Stimulated activated CD4-positive, alpha-beta T cell treated with anti-CD3 and anti-CD28 coated beads, Interleukin-4, amount 100 ng/mL, for 4 hours (primary cell): ENCODE results near the gene RET.

Experiments
- DNase-seq, 2 experiments: peaks; one replicate each; pipeline ENCODE4 v3.0.0-alpha.2; 2020

Gene RET

DNA sequence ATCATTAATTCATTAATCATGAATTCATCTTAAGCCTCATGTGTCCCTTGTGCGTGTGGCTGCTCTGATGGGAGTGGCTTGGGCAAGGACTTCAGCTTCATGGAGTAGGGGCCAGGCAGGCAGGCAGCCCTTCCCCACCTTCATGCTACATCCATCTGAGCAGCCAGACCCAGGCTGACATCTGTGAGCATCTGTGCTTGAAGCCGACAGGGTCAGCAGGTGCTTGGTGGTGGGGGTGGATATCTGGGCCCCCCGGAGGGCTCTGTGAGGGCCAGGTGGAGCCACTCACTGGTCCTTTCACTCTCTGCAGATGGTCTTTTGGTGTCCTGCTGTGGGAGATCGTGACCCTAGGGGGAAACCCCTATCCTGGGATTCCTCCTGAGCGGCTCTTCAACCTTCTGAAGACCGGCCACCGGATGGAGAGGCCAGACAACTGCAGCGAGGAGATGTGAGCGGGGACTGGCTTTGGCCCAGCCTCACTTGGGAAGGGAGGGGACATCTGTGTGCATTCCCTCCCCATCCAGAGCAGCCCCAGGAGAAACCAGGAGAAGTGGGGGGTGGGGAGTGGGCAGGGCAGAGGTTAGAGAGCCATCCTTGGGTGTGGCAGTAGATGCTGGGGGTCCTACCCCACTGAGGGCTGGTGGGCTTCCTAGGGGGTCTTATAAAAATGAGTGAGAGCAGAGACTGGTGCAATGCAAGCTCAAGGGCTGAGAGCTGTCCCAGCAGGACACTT, 46.7 kb downstream of the RET start:
- no peak for DNase-seq

GRCh38 chr10:43124094-43124521, 47.2 kb downstream of the RET start:
- no peak for DNase-seq

DNA sequence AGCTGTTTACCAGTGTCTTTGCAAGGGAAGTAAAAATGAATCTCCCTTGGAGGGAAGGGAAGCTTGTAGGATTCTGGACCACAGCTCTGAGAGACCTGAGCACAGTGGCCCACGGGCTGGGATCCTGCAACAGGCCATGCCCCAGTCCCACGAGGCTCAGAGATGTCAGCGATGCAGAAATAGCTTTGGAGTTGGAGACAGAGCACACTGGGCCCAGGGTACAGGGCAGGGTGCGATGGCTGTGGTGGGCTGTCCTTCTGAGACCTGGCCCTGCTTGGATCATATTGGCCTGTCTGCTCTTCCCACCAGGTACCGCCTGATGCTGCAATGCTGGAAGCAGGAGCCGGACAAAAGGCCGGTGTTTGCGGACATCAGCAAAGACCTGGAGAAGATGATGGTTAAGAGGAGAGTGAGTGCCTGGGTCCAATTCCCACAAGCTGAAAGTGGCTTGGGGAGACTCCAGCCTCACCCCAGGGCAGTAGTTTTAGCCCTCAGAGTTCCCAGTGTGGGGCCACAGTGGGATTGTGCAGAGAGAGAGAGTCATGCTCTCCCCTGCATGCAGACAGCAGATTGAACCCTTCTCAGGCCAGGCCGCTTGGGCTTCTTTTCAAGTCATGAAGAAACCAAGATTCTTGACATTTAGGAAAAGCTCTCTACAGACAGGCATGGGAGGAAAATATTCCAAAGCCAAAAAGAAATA, 47.9 kb downstream of the RET start:
- DNase-seq: no peak

GRCh38 chr10:43125274-43125845, 48.5 kb downstream of the RET start:
- no peak for DNase-seq

DNA sequence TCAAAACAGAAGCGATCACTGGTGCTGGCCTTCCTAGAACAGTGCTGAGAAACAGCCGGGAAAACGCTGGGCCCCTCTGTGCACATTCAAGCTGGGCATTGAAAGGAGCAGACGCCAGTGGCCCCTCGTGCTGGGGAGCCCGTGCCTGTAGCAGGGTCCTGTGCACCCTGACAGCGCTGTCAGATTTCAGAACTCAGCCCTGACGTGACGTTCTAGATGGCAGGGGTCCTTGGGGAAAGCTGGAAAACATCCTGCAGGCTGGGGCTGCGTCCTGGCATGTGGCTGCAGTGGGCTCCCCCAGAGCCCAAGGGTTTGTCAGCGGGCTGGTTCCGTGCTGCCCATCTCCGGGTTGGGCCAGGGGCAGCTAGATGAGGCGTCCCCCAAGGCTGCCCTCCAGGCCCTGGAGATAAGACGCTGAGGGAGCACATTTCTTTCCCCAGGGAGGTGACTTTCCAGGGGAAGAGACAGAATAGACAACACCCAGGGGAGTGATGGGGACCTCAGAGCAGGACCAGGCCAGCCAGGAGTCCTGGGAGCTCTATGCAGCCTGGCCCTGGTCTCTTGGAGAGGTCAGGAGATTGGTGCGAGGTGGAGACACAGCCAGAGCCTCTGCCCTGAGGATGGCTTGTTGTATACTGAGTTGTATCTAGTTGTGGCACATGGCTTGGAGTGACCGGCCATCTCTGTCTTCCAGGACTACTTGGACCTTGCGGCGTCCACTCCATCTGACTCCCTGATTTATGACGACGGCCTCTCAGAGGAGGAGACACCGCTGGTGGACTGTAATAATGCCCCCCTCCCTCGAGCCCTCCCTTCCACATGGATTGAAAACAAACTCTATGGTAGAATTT, 49.2 kb downstream of the RET start:
- DNase-seq: no peak

DNA sequence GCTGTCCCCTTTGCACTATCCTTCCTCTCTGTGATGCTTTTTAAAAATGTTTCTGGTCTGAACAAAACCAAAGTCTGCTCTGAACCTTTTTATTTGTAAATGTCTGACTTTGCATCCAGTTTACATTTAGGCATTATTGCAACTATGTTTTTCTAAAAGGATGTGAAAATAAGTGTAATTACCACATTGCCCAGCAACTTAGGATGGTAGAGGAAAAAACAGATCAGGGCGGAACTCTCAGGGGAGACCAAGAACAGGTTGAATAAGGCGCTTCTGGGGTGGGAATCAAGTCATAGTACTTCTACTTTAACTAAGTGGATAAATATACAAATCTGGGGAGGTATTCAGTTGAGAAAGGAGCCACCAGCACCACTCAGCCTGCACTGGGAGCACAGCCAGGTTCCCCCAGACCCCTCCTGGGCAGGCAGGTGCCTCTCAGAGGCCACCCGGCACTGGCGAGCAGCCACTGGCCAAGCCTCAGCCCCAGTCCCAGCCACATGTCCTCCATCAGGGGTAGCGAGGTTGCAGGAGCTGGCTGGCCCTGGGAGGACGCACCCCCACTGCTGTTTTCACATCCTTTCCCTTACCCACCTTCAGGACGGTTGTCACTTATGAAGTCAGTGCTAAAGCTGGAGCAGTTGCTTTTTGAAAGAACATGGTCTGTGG, 50.0 kb downstream of the RET start:
- no peak for DNase-seq

GRCh38 chr10:43127442-43127841, 50.6 kb downstream of the RET start:
- no peak for DNase-seq

GRCh38 chr10:43128331-43128730, 51.5 kb downstream of the RET start:
- no peak for DNase-seq

DNA sequence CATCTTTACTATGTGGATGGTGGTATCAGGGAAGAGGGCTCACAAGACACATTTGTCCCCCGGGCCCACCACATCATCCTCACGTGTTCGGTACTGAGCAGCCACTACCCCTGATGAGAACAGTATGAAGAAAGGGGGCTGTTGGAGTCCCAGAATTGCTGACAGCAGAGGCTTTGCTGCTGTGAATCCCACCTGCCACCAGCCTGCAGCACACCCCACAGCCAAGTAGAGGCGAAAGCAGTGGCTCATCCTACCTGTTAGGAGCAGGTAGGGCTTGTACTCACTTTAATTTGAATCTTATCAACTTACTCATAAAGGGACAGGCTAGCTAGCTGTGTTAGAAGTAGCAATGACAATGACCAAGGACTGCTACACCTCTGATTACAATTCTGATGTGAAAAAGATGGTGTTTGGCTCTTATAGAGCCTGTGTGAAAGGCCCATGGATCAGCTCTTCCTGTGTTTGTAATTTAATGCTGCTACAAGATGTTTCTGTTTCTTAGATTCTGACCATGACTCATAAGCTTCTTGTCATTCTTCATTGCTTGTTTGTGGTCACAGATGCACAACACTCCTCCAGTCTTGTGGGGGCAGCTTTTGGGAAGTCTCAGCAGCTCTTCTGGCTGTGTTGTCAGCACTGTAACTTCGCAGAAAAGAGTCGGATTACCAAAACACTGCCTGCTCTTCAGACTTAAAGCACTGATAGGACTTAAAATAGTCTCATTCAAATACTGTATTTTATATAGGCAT, 52.3 kb downstream of the RET start:
- no peak for DNase-seq

DNA sequence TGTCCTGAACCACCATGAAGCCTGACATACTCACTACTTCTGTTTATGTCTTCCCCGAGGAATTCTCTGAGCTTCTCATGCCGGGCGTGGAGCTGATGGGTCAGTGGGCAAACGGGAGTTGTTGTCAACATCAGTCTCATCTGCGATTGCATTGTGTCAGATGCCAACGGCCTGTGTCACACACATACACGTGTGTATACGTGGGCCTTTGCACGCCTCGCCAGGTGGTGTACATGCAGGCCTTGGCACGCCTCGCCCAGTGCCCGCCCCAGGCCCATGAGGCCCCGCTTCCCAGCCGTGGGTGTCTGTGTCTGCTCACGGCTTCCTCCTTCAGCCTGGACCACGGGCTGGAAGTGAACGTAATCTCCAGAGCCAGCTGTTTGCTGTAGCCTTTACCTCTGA, 53.9 kb downstream of the RET start:
- no peak for DNase-seq

GRCh38 chr10:43131256-43131655, 54.4 kb downstream of the RET start:
- no peak for DNase-seq

GRCh38 chr10:43131906-43132305, 55.0 kb downstream of the RET start:
- DNase-seq: no peak

DNA sequence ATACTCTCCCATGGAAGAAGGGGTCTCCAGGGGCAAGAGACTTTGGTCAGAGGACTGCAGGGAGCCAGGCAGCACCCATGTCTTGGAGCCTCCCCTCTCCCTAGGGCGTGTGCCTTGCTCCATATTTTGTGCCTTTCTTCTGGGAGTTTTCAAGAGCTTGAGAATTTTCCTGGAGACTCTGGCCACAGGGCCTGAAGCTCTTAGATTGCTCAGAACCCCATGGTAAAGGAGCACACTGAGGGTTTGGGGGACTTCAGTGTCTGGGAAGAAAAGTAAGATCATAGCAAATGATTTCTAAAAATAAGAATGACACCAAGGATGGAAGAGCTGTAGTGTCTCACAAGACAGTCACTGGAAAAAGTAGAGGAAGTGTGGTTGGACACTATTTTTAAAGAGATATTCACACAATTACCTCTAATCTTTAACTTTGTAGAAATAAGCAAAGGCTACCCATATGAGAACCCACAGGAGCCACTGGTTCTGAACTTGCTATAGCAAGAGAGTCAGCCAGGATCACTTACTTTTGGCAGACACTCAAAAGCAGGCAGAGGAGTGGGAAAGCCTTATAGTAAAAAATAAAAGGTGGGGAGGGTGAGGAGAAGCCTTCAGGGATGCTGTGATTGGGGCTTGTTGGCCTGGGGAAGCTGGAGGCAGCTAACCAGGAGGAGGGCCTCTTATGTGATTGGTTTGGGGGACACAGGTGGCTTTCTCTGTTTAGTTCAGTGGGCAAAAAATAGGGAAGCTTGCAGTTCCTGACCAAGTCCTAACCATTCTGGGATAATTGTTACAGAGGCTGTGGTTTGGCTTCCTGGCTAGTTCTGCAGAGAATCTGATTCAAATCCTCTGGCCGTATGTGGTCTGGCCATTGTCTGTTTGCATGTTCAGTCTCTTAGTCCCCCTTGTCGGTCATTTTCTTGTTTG, 56.3 kb downstream of the RET start:
- DNase-seq: no peak

DNA sequence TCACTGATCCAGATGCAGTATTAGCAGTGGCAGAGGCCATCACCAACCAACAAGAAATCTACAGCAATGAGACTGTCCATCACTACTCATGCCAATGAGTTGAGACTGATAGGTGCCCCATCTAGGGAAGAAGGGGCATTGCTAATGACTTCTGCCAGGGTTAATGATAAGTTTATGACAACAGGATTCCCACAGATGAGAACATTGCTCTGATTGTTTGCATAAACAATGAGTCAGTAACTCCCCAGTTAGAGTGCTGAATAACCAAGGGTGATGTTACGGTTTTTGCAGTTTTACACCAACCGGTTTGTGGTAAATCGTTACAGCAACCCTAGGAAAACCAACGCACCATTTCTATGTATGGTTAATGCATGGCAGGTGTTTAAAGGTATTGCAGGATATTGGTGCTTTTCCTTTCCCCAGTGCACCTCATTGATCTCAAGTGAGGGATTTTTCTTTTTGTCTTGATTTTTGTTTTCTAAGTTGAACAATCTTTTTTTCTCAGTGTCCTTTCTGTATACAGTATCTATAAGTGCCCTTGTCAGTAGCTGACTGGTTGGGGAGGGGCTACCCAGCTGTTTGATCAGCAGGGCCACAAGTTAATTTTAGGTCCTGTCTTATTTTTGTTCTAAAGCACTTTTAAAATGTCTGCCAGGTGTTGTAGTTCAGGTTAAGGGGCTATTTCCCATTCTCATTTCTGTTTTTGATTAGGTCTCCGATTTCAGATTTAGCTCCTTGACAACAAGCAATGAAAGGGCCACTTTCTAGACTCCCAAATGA, 57.4 kb downstream of the RET start:
- DNase-seq: no peak

DNA sequence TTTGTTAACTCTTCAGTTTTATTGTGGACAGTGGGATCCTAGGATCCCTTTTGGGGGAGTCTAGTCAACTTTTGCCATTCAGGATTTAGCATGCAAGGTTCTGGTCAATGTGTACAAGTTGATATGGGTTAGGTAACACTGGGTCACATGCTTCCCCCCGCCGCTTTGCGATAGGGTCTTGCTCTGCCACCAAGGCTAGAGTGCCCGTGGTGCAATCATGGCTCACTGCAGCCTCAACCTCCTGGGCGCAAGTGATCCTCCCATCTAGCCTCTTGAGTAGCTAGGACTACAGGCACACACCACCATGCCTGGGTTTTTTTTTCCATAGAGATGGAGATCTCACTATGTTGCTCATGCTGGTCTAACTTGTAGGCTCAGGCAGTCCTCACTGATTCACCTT, 58.2 kb downstream of the RET start:
- DNase-seq: no peak

GRCh38 chr10:43135656-43136055, 58.8 kb downstream of the RET start:
- DNase-seq: no peak

GRCh38 chr10:43136432-43136831, 59.6 kb downstream of the RET start:
- no peak for DNase-seq

DNA sequence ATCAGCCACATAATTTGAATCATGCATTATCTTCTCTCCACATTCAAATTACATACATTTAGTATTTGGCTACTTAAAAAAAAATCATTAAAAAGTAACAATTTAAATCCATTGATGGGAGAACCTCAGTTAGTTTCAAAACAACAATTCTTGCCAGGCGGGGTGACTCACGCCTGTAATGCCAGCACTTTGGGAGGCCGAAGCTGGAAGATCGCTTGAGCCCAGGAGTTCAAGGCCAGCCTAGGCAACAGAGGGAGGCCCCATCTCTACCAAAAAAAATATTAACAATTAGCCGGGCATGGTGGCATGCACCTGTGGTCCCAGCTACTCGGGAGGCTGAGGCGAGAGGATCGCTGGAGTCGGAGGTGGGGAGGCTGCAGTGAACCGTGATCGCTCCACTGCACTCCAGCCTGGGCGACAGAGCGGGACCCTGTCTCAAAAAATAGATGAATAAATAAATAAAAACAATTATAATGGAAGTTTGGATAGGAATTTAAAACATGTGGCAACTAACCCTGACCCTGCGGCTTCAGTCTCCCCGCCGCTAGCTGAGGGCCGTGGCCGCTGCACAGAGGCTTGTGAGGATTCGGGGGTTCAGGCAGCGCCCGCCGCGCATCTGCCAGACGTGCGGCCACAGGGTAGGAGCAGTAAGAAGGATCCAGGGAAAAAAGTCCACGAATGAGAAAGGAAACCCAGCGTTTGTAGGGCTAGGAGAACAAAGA, 60.3 kb downstream of the RET start:
- DNase-seq: no peak

- peak; percentile 32 to 49 for DNase-seq
Observed at GRCh38 chr10:43137717-43138020, 60.8 kb downstream of the RET start.
